GM12873 (cell line): ENCODE measurements around the gene PIGQ.

Experiments
- CTCF ChIP-seq: IDR thresholded peaks from 2 replicates; pipeline ENCODE4 v1.5.1; 2012; ENCODE audit warnings: low read depth, mild to moderate bottlenecking, moderate library complexity, low read length, control low read depth; ENCODE audit not compliant: insufficient read depth; ENCODE audit errors: missing control alignments

The PIGQ gene

DNA sequence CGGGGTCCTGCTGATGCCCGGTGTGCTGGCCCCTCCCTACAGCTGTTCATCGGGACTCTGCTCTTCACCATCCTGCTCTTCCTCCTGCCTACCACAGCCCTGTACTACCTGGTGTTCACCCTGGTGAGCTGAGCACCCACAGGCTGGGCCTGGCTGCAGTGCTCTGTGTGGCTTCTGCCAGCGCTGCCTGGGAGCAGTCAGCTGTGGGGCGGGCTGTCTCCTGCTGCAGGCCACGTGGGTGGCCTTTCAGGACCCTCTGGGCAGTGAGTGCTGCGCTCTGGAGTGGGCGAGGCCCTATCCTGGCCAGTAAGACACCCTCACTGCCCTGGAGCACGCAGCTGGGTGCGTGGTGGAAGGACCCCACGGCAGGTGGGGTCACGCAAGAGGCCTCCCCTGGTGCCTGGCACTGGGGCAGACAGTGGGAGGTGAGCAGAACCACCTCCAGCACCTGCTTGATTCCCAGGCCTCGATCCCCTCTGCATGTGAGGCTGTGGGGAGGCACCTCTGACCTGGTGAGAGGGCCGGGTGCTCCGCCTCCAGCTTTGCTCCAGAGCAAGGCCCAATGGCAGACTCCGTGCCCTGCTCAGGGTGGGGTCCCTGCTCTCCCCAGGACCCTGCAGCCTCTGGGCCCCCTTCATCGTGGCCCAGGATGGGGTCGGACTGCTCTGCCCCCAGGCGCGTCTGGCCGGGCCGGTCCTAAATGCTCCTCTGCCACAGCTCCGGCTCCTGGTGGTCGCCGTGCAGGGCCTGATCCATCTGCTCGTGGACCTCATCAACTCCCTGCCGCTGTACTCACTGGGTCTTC, 10.6 kb downstream of the PIGQ start:
- no peak for TF ChIP-seq CTCF

GRCh38 chr16:580946-581498, 11.3 kb downstream of the PIGQ start:
- TF ChIP-seq CTCF = no peak

DNA sequence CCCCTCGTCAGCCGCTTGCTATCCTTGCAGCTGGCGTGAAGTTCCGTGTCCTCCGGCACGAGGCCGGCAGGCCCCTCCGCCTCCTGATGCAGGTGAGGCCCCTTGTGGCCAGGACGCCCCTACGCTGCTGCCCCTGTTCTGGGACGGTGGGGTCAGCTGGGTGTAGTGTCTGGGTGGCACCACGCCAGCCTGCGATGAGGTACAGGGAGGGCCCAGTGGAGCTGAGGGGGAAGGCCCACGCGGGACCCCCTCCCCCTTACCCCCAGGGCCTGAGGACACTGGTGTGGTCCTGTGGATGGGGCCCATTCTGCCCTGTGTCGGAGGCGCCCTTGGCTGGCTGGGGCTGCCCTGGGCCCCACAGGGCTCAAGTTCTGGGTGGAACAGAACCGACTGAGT, 12.4 kb downstream of the PIGQ start:
- no peak for TF ChIP-seq CTCF

GRCh38 chr16:582614-583331, 13.0 kb downstream of the PIGQ start:
- TF ChIP-seq CTCF = no peak

DNA sequence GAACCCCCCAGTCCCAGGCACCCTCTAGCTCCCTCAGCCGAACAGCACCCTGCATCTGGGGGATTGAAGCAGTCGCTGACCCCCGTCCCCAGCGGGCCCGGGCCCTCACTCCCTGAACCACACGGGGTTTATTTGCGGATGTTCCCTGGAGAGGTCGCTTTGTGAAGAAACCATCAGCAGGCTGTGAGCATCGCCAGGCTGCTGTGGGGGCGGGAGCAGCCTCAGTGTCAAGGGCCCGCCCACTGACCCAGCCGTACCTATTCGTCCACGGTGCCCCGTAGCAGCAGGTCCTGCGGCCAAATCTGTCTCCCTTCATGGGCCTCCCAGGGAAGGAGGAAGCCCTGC, 13.7 kb downstream of the PIGQ start:
- no peak for TF ChIP-seq CTCF

- TF ChIP-seq CTCF = no peak
Measured at GRCh38 chr16:583815-584591, 14.2 kb downstream of the PIGQ start.

DNA sequence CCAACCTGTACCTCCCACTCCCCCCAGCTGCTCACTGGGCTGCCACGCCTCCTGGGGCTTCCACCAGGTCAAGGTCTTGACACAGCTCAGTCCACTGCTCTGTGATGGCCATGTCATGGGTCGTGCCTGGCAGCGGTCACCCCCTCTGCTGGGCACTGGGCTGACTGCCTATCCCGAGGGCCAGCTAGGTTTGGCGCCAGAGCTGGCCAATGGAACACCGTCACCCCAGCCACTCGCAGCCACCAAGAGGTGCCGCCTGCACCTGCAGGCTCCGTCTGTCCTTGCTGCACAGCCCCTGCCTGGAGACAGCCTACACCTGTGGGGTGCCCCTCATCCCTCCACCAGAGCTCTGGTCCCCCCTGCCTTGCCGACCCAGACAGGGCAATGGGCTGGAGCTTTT, 15.6 kb downstream of the PIGQ start:
- peak; percentile 5 for TF ChIP-seq CTCF
